HFF-Myc (cell line): ENCODE results near the gene ADAMTS8.

ENCODE experiments used
- DNase-seq: peaks from one replicate; pipeline ENCODE4 v3.0.0-alpha.2; 2011; ENCODE audit warnings: low read depth; ENCODE audit errors: extremely low read depth
- H3K4me3 ChIP-seq: replicated peaks from 2 replicates; pipeline ENCODE4 v1.5.1; 2011; ENCODE audit warnings: low read depth, mild to moderate bottlenecking, control low read depth, low read length
- CTCF ChIP-seq: IDR thresholded peaks from 2 replicates; pipeline ENCODE4 v1.5.1; 2012; ENCODE audit warnings: mild to moderate bottlenecking, low read depth, low read length, control low read depth; ENCODE audit errors: missing control alignments

ADAMTS8 gene

GRCh38 chr11:130358398-130358797 lies 70.0 kb downstream of the ADAMTS8 start:
- no peak overlapping the region for H3K4me3 ChIP-seq
- DNase-seq: no peak
- TF ChIP-seq CTCF: no peak
